ENCODE measurements around the gene CEBPG. TPM values are rescaled to one million over a fixed set of nuclear protein-coding genes. Genes with fewer than 3 reads are reported as not detected.

Gene CEBPG
- total and polyA plus RNA-seq, 2 donors (not counting 1 experiment from before 2014, with no cell fraction given): 12.5 to 24.2 TPM

GRCh38 chr19:33388725-33389420, 15.4 kb downstream of the CEBPG start:
- TF ChIP-seq CTCF (IDR thresholded peaks at IDR 0.05) (no peak), EZH2 (IDR thresholded peaks at IDR 0.05; ENCODE audit: borderline replicate concordance, insufficient read depth, low read depth, low read length, poor library complexity, severe bottlenecking) (no peak)
- Histone ChIP-seq H3K4me1 (ENCODE audit: control insufficient read depth in 2 of 2, insufficient read depth in 2 of 2, low read length in 2 of 2) (no peaks in the 10 kb centered on the region), H3K9me3 (ENCODE audit: control extremely low read depth in 1 of 3, control insufficient read depth in 2 of 3, insufficient read depth in 1 of 3, low read length in 2 of 3) (no peaks in the 10 kb centered on the region), H3K4me2 (replicated peaks; ENCODE audit: low read depth, low read length, poor library complexity, severe bottlenecking) (no peak overlapping the region), H4K20me1 (ENCODE audit: control insufficient read depth, insufficient read depth, low read length, poor library complexity, severe bottlenecking) (peaks cover 22% of the 10 kb centered on the region), H3K9ac (ENCODE audit: low read length) (no peak overlapping the region), H3K27me3 (replicated peaks in 1 of 4; ENCODE audit: control extremely low read depth in 1 of 4, control insufficient read depth in 3 of 4, insufficient read depth in 4 of 4, low read length in 3 of 4) (no peaks in the 10 kb centered on the region), H3K27ac (ENCODE audit: low read length in 2 of 2) (no peak overlapping the region), H2AFZ (ENCODE audit: insufficient read depth, low read depth, low read length, poor library complexity, severe bottlenecking) (no peak overlapping the region), H3K79me2 (ENCODE audit: control insufficient read depth, insufficient read depth, low read length) (peaks cover 13% of the 10 kb centered on the region), H3K4me3 (ENCODE audit: control extremely low read depth in 1 of 5, extremely low read depth in 1 of 5, insufficient read depth in 1 of 5, low read depth in 2 of 5, low read length in 4 of 5) (no peak overlapping the region), H3K36me3 (replicated peaks in 1 of 2; ENCODE audit: control extremely low read depth in 1 of 2, control insufficient read depth in 1 of 2, extremely low read depth in 1 of 2, insufficient read depth in 2 of 2, low read length in 1 of 2) (peaks cover 0 to 5% of the 10 kb centered on the region in 2 experiments)
- ChIA-PET CTCF (no interaction called here), POLR2A (no interaction called here)
- no peak overlapping the region for H3K4me3 Mint-ChIP-seq
- DNase-seq (no peak), ATAC-seq (ENCODE audit: low read depth) (no peak)
- intact Hi-C loops (cut with micrococcal nuclease): no loop called here
- no peaks in the 10 kb centered on the region for H3K27me3 Mint-ChIP-seq
- 96% methylated on average over 28 of the region's 28 CpGs for WGBS (ENCODE audit: insufficient coverage)
- no peaks in the 10 kb centered on the region for H3K9me3 Mint-ChIP-seq (ENCODE audit: insufficient read depth)
- peaks cover 4% of the 10 kb centered on the region for H3K4me1 Mint-ChIP-seq
- no peak overlapping the region for H3K27ac Mint-ChIP-seq

GRCh38 chr19:33389421-33390100, 16.1 kb downstream of the CEBPG start:
- Histone ChIP-seq H3K9ac (ENCODE audit: low read length) (no peak overlapping the region), H3K79me2 (ENCODE audit: control insufficient read depth, insufficient read depth, low read length) (peaks cover 9% of the 10 kb centered on the region), H3K4me2 (replicated peaks; ENCODE audit: low read depth, low read length, poor library complexity, severe bottlenecking) (no peak overlapping the region), H3K36me3 (replicated peaks in 1 of 2; ENCODE audit: control extremely low read depth in 1 of 2, control insufficient read depth in 1 of 2, extremely low read depth in 1 of 2, insufficient read depth in 2 of 2, low read length in 1 of 2) (peaks cover 0 to 5% of the 10 kb centered on the region in 2 experiments), H3K27ac (ENCODE audit: low read length in 2 of 2) (no peak overlapping the region), H2AFZ (ENCODE audit: insufficient read depth, low read depth, low read length, poor library complexity, severe bottlenecking) (no peak overlapping the region), H3K9me3 (ENCODE audit: control extremely low read depth in 1 of 3, control insufficient read depth in 2 of 3, insufficient read depth in 1 of 3, low read length in 2 of 3) (no peaks in the 10 kb centered on the region), H4K20me1 (ENCODE audit: control insufficient read depth, insufficient read depth, low read length, poor library complexity, severe bottlenecking) (peaks cover 16% of the 10 kb centered on the region), H3K4me3 (ENCODE audit: control extremely low read depth in 1 of 5, extremely low read depth in 1 of 5, insufficient read depth in 1 of 5, low read depth in 2 of 5, low read length in 4 of 5) (no peak overlapping the region), H3K27me3 (replicated peaks in 1 of 4; ENCODE audit: control extremely low read depth in 1 of 4, control insufficient read depth in 3 of 4, insufficient read depth in 4 of 4, low read length in 3 of 4) (no peaks in the 10 kb centered on the region), H3K4me1 (ENCODE audit: control insufficient read depth in 2 of 2, insufficient read depth in 2 of 2, low read length in 2 of 2) (no peaks in the 10 kb centered on the region)
- ChIA-PET POLR2A (no interaction called here), CTCF (interaction anchor here (1.5 kb wide), 1 partner anchor 152 kb away, joined by 3 read pairs; no protein-coding TSS in a partner anchor)
- DNase-seq: no peak
- 93% methylated on average over 17 of the region's 22 CpGs for WGBS (ENCODE audit: insufficient coverage)
- Mint-ChIP-seq H3K4me1 (no peaks in the 10 kb centered on the region), H3K9me3 (ENCODE audit: insufficient read depth) (no peaks in the 10 kb centered on the region), H3K27me3 (no peaks in the 10 kb centered on the region), H3K27ac (no peak overlapping the region), H3K4me3 (no peak overlapping the region)
- no peak for ATAC-seq (ENCODE audit: low read depth)
- TF ChIP-seq CTCF (IDR thresholded peaks at IDR 0.05): no peak
- no peak for TF ChIP-seq EZH2 (IDR thresholded peaks at IDR 0.05; ENCODE audit: borderline replicate concordance, insufficient read depth, low read depth, low read length, poor library complexity, severe bottlenecking)
- intact Hi-C loops (cut with micrococcal nuclease): no loop called here

All from B cell (primary cell).